Panc1 (cell line): ENCODE data around the gene NEMP1.

Experiments used
- SIN3A ChIP-seq: IDR thresholded peaks from 2 replicates; pipeline ENCODE4 v1.6.1; 2012; ENCODE audit warnings: low read depth, mild to moderate bottlenecking, low read length, moderate library complexity, borderline replicate concordance; ENCODE audit not compliant: insufficient read depth
- TF ChIP-seq, protein P1 (sequence below): fragments of 450-650 bp; IDR thresholded peaks from 2 replicates; pipeline ENCODE4 v1.5.1; 2017; ENCODE audit warnings: mild to moderate bottlenecking

DNA sequence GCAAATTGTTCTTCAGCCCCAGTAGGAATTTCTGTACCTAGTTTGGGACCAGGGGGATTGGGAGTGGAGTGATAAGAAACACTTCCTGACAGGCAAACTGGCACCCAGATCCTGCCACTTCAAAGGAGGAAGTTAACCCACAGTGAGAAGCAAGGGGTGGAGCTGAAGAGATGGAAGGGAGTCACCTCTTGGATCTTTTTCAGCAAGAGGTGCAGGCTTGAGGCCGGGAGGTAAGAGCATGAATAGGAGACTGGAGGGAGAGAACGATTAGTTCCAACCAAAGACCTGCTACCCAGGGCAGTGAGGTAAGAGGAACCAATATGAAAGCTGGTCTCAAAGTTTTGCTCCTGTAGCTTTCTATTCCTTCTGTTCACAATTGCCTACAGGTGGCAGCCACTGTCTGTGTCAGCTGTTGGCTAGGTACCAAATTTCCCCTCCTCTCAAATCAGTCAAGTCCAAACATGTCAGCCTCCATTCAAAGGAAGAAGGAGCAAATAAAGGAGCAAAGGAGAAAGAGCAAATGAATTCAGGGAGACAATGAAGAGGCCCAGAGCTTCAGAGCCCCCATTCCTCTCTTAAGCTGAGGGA, 47.4 kb downstream of the NEMP1 start:
- TF ChIP-seq, protein P1, sequence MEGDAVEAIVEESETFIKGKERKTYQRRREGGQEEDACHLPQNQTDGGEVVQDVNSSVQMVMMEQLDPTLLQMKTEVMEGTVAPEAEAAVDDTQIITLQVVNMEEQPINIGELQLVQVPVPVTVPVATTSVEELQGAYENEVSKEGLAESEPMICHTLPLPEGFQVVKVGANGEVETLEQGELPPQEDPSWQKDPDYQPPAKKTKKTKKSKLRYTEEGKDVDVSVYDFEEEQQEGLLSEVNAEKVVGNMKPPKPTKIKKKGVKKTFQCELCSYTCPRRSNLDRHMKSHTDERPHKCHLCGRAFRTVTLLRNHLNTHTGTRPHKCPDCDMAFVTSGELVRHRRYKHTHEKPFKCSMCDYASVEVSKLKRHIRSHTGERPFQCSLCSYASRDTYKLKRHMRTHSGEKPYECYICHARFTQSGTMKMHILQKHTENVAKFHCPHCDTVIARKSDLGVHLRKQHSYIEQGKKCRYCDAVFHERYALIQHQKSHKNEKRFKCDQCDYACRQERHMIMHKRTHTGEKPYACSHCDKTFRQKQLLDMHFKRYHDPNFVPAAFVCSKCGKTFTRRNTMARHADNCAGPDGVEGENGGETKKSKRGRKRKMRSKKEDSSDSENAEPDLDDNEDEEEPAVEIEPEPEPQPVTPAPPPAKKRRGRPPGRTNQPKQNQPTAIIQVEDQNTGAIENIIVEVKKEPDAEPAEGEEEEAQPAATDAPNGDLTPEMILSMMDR: no peak
- TF ChIP-seq SIN3A: no peak
